ENCODE data around the gene FBXO11. TPM values are rescaled to one million over a fixed set of nuclear protein-coding genes. Genes with fewer than 3 reads are reported as not detected.
"Not testable (repeated sequence)": the region's sequence is repeated elsewhere in the genome, so short reads cannot be mapped to it uniquely, and the experiment has no call there.

The FBXO11 gene
- total and polyA plus RNA-seq, 12 donors, result 21.7 to 61.7 (median 46.6) TPM

DNA sequence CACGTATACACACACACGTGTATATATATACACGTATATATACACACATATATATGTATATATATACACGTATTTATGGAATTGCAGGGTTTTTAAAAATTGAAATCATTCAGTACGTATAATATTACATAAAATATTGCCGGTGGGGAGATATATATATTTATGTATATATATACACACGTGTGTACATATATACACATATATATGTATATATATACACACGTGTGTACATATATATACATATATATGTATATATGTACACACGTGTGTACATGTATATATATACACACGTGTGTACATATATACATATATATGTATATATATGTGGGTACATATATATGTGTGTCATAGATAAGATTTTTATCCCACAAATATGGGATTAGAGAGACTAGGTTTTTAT is 5.4 kb downstream of the FBXO11 start:
- H3K27me3 ChIP-seq, result no peaks in the 10 kb centered on the region
- intact Hi-C loops (cut with DNase I), result loop anchor here (10.0 kb wide), 4 partner anchors 46 to 524 kb away; partner anchors contain the start of gene MSH6 (in 1 of the 2)
- H3K4me1 ChIP-seq (replicated peaks in 1 of 2), result peaks cover 12 to 69% of the 10 kb centered on the region in 2 donors
- TF ChIP-seq, protein P1, sequence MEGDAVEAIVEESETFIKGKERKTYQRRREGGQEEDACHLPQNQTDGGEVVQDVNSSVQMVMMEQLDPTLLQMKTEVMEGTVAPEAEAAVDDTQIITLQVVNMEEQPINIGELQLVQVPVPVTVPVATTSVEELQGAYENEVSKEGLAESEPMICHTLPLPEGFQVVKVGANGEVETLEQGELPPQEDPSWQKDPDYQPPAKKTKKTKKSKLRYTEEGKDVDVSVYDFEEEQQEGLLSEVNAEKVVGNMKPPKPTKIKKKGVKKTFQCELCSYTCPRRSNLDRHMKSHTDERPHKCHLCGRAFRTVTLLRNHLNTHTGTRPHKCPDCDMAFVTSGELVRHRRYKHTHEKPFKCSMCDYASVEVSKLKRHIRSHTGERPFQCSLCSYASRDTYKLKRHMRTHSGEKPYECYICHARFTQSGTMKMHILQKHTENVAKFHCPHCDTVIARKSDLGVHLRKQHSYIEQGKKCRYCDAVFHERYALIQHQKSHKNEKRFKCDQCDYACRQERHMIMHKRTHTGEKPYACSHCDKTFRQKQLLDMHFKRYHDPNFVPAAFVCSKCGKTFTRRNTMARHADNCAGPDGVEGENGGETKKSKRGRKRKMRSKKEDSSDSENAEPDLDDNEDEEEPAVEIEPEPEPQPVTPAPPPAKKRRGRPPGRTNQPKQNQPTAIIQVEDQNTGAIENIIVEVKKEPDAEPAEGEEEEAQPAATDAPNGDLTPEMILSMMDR (IDR thresholded peaks at IDR 0.05), result no peak
- no peak for TF ChIP-seq POLR2A (IDR thresholded peaks at IDR 0.05)
- no peak overlapping the region for H3K4me3 ChIP-seq
- H3K27ac ChIP-seq, result no peak overlapping the region
- no peaks in the 10 kb centered on the region for H3K9me3 ChIP-seq (replicated peaks in 1 of 3)
- no peaks in the 10 kb centered on the region for H3K36me3 ChIP-seq (replicated peaks in 1 of 2)
- DNase-seq, result no peak
- WGBS, 4 donors, result 77 to 79% (median 79%) methylated on average over 10 of the region's 10 CpGs

DNA sequence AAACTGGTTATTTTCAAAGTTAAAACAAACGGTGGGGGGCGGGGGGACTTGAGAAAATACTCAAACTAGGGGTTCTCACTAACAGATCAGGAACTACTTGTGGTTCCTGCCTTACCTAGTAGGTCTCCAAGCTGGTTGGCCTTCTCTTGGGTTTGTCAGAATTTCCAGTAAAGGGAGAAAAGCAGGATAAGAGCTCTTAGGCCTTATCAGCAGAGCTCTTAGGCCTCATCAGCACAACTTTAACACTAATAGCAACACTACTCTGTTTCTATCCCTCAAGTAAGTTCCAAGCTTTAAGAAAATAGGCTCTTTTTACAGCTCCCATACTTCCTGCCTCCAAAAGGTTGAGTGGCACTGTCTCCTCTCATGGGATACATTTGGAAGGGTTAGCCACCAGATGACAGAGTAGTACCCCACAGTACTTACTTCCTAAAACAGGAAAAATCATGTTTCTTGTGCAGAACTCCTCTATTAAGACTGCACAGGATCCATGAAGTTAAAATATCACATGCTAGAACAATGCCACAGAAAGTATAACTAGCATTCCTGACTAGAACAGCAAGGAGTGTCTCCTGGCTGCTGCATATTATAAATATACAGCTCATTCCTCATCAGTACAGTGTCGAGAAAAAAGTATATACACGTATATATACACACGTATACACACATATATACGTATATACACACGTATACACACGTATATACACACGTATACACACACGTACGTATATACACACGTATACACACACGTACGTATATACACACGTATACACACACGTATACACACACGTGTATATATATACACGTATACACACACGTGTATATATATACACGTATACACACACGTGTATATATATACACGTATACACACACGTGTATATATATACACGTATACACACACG is 6.1 kb downstream of the FBXO11 start:
- Histone ChIP-seq H3K36me3 (replicated peaks in 1 of 2) (no peaks in the 10 kb centered on the region), H3K27ac (peak overlapping the region in 2 of 5 donors; percentile 19 to 66), H3K4me3 (no peak overlapping the region), H3K27me3 (no peaks in the 10 kb centered on the region), H3K9me3 (replicated peaks in 1 of 3) (no peaks in the 10 kb centered on the region), H3K4me1 (replicated peaks in 1 of 2) (peaks cover 12 to 76% of the 10 kb centered on the region in 2 donors)
- WGBS, 4 donors, result 72 to 77% (median 74%) methylated on average over 20 to 24 of the region's 25 CpGs
- peak in 1 of 7 donors; percentile 9 for DNase-seq
- TF ChIP-seq POLR2A (IDR thresholded peaks at IDR 0.05), result no peak
- TF ChIP-seq, protein P1 (IDR thresholded peaks at IDR 0.05), result no peak
- intact Hi-C loops (cut with DNase I), result loop anchor here (10.0 kb wide), 4 partner anchors 45 to 525 kb away; partner anchors contain the start of gene MSH6 (in 1 of the 2)

DNA sequence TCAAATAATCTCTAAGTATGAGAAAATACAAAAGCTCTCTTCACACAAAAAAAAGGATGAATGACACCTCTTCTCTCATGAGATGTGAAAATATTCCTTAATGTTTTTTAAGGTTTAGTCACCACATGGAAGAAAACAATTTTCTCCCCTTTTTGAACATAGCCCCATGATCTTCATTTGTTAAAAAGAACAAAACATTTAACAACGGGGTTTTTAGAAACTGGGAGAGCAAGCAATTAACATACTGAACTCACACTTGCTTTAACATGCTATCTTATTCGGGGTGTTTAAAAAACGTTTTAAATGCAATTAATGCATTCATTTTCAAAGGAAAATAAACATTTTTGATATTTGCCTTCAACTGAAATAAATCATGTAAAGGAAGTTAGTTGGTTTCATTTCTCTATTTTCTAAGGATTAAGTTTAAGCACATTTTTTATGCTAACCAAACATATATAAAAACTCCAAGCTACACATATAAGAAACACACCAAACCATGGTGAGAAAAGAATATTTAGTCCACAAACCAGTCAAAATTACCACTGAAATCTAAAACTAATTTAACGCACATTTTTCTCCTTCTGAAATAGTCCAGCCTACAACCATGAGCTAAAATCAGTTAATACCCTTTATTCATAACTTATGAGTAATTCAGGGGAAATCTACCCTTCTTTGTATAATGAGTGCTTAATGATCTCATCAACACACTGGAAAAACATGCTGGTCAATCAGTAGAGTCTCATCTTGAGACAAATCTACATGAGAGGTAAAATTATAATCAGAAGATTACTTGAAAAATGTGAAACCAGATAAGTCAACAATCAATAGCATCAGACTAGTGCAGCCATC is 8.2 kb downstream of the FBXO11 start:
- H3K27me3 ChIP-seq, result no peaks in the 10 kb centered on the region
- no peak overlapping the region for H3K27ac ChIP-seq
- no peak overlapping the region for H3K4me3 ChIP-seq
- peaks cover 12 to 92% of the 10 kb centered on the region in 2 donors for H3K4me1 ChIP-seq (replicated peaks in 1 of 2)
- no peaks in the 10 kb centered on the region for H3K9me3 ChIP-seq (replicated peaks in 1 of 3)
- H3K36me3 ChIP-seq (replicated peaks in 1 of 2), result no peaks in the 10 kb centered on the region
- intact Hi-C loops (cut with DNase I), result no loop called here
- 35 to 40% (median 36%) methylated on average over 4 of the region's 4 CpGs for WGBS, 4 donors
- TF ChIP-seq, protein P1 (IDR thresholded peaks at IDR 0.05), result no peak
- TF ChIP-seq POLR2A (IDR thresholded peaks at IDR 0.05), result no peak
- no peak for DNase-seq

DNA sequence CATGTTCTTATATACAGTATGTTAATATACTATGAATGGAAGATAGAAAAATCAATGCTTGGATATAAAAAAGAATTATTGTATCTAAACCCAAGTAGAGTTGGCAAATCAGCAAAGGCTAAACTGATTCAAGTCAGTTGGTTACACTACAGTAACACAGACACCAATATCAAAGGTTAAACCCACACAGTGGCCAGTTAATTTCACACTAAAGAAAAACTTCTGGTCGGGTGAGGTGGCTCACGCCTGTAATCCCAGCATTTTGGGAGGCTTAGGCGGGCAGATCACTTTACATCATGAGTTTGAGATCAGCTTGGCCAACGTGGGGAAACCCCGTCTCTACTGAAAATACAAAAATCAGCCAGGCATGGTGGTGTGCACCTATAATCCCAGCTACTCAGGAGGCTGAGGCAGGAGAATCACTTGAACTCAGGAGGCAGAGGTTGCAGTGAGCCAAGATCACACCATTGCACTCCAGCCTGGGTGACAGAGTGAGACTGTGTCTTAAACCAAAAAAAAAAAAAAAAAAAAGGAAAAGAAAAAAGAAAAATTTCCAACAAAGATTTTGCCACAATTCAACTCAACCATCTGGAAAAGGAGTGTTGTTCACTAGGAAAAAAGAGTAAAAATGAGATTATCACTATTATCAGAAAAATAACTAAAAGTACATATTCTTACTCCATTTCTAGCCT is 9.0 kb downstream of the FBXO11 start:
- H3K36me3 ChIP-seq (replicated peaks in 1 of 2); H3K27ac ChIP-seq; H3K9me3 ChIP-seq (replicated peaks in 1 of 3); H3K4me3 ChIP-seq; H3K27me3 ChIP-seq; intact Hi-C loops (cut with DNase I); DNase-seq: not testable (repeated sequence)
- WGBS, 4 donors, result 83 to 91% (median 86%) methylated on average over 5 of the region's 5 CpGs
- H3K4me1 ChIP-seq (replicated peaks in 1 of 2), result peaks cover 12 to 90% of the 10 kb centered on the region in 2 donors

Data from adrenal gland (tissue), 12 donors.